ENCODE data around the gene CLSTN1.
"Not testable (repeated sequence)": the region's sequence is repeated elsewhere in the genome, so short reads cannot be mapped to it uniquely, and the experiment has no call there.

CLSTN1 gene

GRCh38 chr1:9763914-9764313, 59.9 kb downstream of the CLSTN1 start:
- ChIA-PET POLR2A (ENCODE audit: low non-redundant PET) (interaction anchor here (0.6 kb wide), 1 partner anchor 8 kb away, joined by 3 read pairs; no protein-coding TSS in a partner anchor), CTCF (interaction anchor here (0.5 kb wide), 1 partner anchor 16 kb away, joined by 3 read pairs; no protein-coding TSS in a partner anchor)
- no peak for DNase-seq (ENCODE audit: low spot score)

GRCh38 chr1:9762446-9762845, 61.3 kb downstream of the CLSTN1 start:
- POLR2A ChIA-PET (ENCODE audit: low non-redundant PET) = not testable (repeated sequence)

More at GRCh38 chr1:9763914-9764313, 59.9 kb downstream of the CLSTN1 start:
- no peak for TF ChIP-seq CTCF (conservative IDR thresholded peaks at IDR 0.05; ENCODE audit: low read depth)
- peak overlapping the region; percentile 22; the same call in 1 of the 2 replicates for H3K27ac ChIP-seq

GRCh38 chr1:9761855-9762254, 61.9 kb downstream of the CLSTN1 start:
- POLR2A ChIA-PET (ENCODE audit: low non-redundant PET) = interaction anchor here (0.5 kb wide), 1 partner anchor 107 kb away, joined by 3 read pairs; no protein-coding TSS in a partner anchor
- H3K27ac ChIP-seq = 0 out of 2 replicates have a peak overlapping the region, but pooled peaks have one; percentile 17
- CTCF ChIA-PET = no interaction called here
- TF ChIP-seq CTCF (conservative IDR thresholded peaks at IDR 0.05; ENCODE audit: low read depth) = no peak
- no peak for DNase-seq (ENCODE audit: low spot score)

More at GRCh38 chr1:9762446-9762845, 61.3 kb downstream of the CLSTN1 start:
- H3K27ac ChIP-seq; CTCF ChIA-PET; DNase-seq (ENCODE audit: low spot score): not testable (repeated sequence)

- no peak for DNase-seq (ENCODE audit: low spot score)
- TF ChIP-seq CTCF (conservative IDR thresholded peaks at IDR 0.05; ENCODE audit: low read depth) = no peak
- CTCF ChIA-PET = no interaction called here
- POLR2A ChIA-PET (ENCODE audit: low non-redundant PET) = no interaction called here
- peak overlapping the region; percentile 45 for H3K27ac ChIP-seq
These were observed 62.9 kb downstream of the CLSTN1 start for GRCh38 chr1:9760824-9761223.

GRCh38 chr1:9759939-9760338, 63.8 kb downstream of the CLSTN1 start:
- ChIA-PET POLR2A (ENCODE audit: low non-redundant PET) (interaction anchor here (0.6 kb wide), 1 partner anchor 600 kb away, joined by 14 read pairs; no protein-coding TSS in a partner anchor), CTCF (no interaction called here)
- TF ChIP-seq CTCF (conservative IDR thresholded peaks at IDR 0.05; ENCODE audit: low read depth) = no peak
- DNase-seq (ENCODE audit: low spot score) = no peak
- peak overlapping the region; percentile 45 for H3K27ac ChIP-seq

GRCh38 chr1:9758559-9759121, 65.1 kb downstream of the CLSTN1 start:
- POLR2A ChIA-PET (ENCODE audit: low non-redundant PET) = interaction anchor here (0.6 kb wide), 1 partner anchor 140 kb away, joined by 4 read pairs; no protein-coding TSS in a partner anchor
- TF ChIP-seq CTCF (conservative IDR thresholded peaks at IDR 0.05; ENCODE audit: low read depth) = no peak
- CTCF ChIA-PET = interaction anchor here (0.6 kb wide), 2 partner anchors 20 to 45 kb away, joined by 3 to 4 read pairs; no protein-coding TSS in a partner anchor
- H3K27ac ChIP-seq = peak overlapping the region; percentile 82
- DNase-seq (ENCODE audit: low spot score) = peak; percentile 37

- POLR2A ChIA-PET (ENCODE audit: low non-redundant PET) = interaction anchor here (0.6 kb wide), 1 partner anchor 8 kb away, joined by 3 read pairs; no protein-coding TSS in a partner anchor
- no peak for DNase-seq (ENCODE audit: low spot score)
- no peak for TF ChIP-seq CTCF (conservative IDR thresholded peaks at IDR 0.05; ENCODE audit: low read depth)
- H3K27ac ChIP-seq = 0 out of 2 replicates have a peak overlapping the region, but pooled peaks have one; percentile 33
- CTCF ChIA-PET = no interaction called here
These were observed 68.2 kb downstream of the CLSTN1 start for GRCh38 chr1:9755441-9755995.

Measured in RWPE1 (cell line).